K562 (cell line): ENCODE measurements around the gene EPHB4. TPM values are rescaled to one million over a fixed set of nuclear protein-coding genes. Genes with fewer than 3 reads are reported as not detected.
A peak's percentile ranks its signal among the peaks of the same experiment; 100 is the strongest.

ENCODE experiments used
- HNRNPUL1 ChIP-seq: fragments of 200-400 bp; formaldehyde crosslinking; IDR thresholded peaks from 2 replicates; pipeline ENCODE4 v1.6.1; 2017; ENCODE audit warnings: low read length
- NCOA6 ChIP-seq: fragments of 450-650 bp; IDR thresholded peaks from 2 replicates; pipeline ENCODE4 v1.6.1; 2017; ENCODE audit warnings: mild to moderate bottlenecking
- NR1H2 ChIP-seq: sonication (generic); formaldehyde crosslinking; IDR thresholded peaks from 2 replicates; pipeline ENCODE4 v1.4.0; 2020; ENCODE audit warnings: mild to moderate bottlenecking, missing genetic modification reagents
- PCBP2 ChIP-seq: fragments of 200-400 bp; formaldehyde crosslinking; IDR thresholded peaks from 2 replicates; pipeline ENCODE4 v1.6.1; 2018; ENCODE audit warnings: low read length, low read depth, mild to moderate bottlenecking, moderate library complexity; ENCODE audit not compliant: poor library complexity, severe bottlenecking
- RBM34 ChIP-seq: fragments of 200-400 bp; formaldehyde crosslinking; IDR thresholded peaks from 2 replicates; pipeline ENCODE4 v1.6.1; 2018; ENCODE audit warnings: low read length, borderline replicate concordance; ENCODE audit not compliant: insufficient read depth
- SIX5 ChIP-seq, 2 experiments: IDR thresholded peaks; 2 replicates each; pipeline ENCODE4 v1.6.1; 2011; ENCODE audit warnings: low read length in 2 of 2, borderline replicate concordance in 1 of 2, low read depth in 1 of 2, mild to moderate bottlenecking in 1 of 2, moderate library complexity in 1 of 2; ENCODE audit not compliant: insufficient read depth in 1 of 2
- SMARCA4 ChIP-seq: fragments of 450-650 bp; IDR thresholded peaks from 2 replicates; pipeline ENCODE4 v1.6.1; 2016
- SMARCB1 ChIP-seq: IDR thresholded peaks from 2 replicates; pipeline ENCODE4 v1.6.1; 2011; ENCODE audit warnings: improper control_type of control experiment, low read depth; ENCODE audit not compliant: insufficient read length
- SP2 ChIP-seq: IDR thresholded peaks from 2 replicates; pipeline ENCODE4 v1.6.1; 2011; ENCODE audit warnings: mild to moderate bottlenecking, low read depth, low read length, moderate library complexity; ENCODE audit not compliant: poor library complexity, severe bottlenecking; ENCODE audit errors: extremely low read depth
- THRAP3 ChIP-seq: fragments of 450-650 bp; IDR thresholded peaks from 2 replicates; pipeline ENCODE4 v1.6.1; 2016; ENCODE audit warnings: mild to moderate bottlenecking, inconsistent platforms, borderline replicate concordance
- ZKSCAN8 ChIP-seq: fragments of 200-800 bp; sonication (Bioruptor generic); IDR thresholded peaks from 2 replicates; pipeline ENCODE4 v1.6.1; 2016; ENCODE audit warnings: missing genetic modification characterization, missing compliant biosample characterization
- polyA plus RNA-seq, 8 experiments: library from polyadenylated mRNA; depleted of rRNA in 4 of 8; stranded (reverse) in 5 of 8; unstranded in 3 of 8; fragments of >200 nt; fragmentation: Nextera tagmentation in 2 of 8; fragmentation: Illumina TruSeq in 1 of 8; extraction: Ambion mirVana in 2 of 8; extraction: Trizol in 1 of 8; gene quantifications; 2 replicates each; pipeline versions ENCODE4 v1.2.1 to v1.2.3, GENCODE V29; 2011 to 2014; ENCODE audit warnings: inconsistent platforms in 1 of 8, missing spikeins in 1 of 8
- total RNA-seq, 7 experiments: library from RNA; depleted of rRNA in 6 of 7; stranded (reverse); fragments of >200 nt in 6 of 7; fragmentation: Illumina TruSeq in 2 of 7; extraction: Trizol in 2 of 7; gene quantifications; 2 replicates each; pipeline versions ENCODE4 v1.2.1 to v1.2.3, GENCODE V29; 2011 to 2021; ENCODE audit warnings: low replicate concordance in 1 of 7
- TF ChIP-seq, protein P1 (sequence below), 3 experiments: IDR thresholded peaks in 2 of 3; conservative IDR thresholded peaks in 1 of 3; 2 replicates each; pipeline ENCODE4 v1.5.1; 2011 to 2012; ENCODE audit warnings: low read length in 3 of 3, mild to moderate bottlenecking in 3 of 3, control low read depth in 2 of 3, improper control_type of control experiment in 1 of 3, inconsistent platforms in 1 of 3, low read depth in 1 of 3, mixed read lengths in 1 of 3, moderate library complexity in 1 of 3; ENCODE audit not compliant: insufficient read depth in 2 of 3
- TF ChIP-seq, protein P2 (sequence below): sonication (generic); formaldehyde crosslinking; IDR thresholded peaks from 2 replicates; pipeline ENCODE4 v1.8.0; 2022; ENCODE audit warnings: missing genetic modification reagents, mild to moderate bottlenecking, borderline replicate concordance
- TF ChIP-seq, protein P3 (sequence below): sonication (generic); formaldehyde crosslinking; IDR thresholded peaks from 2 replicates; pipeline ENCODE4 v1.8.1; 2023; ENCODE audit warnings: mild to moderate bottlenecking, missing genetic modification reagents
- TF ChIP-seq, protein P4 (sequence below): fragments of 250-450 bp; sonication (Bioruptor Pico); IDR thresholded peaks from 2 replicates; pipeline ENCODE4 v1.9.0; 2021; ENCODE audit warnings: mild to moderate bottlenecking, inconsistent platforms
- TF ChIP-seq, protein P5 (sequence below): fragments of 450-650 bp; formaldehyde crosslinking; IDR thresholded peaks from 2 replicates; pipeline ENCODE4 v1.4.0; 2020; ENCODE audit warnings: mild to moderate bottlenecking, moderate library complexity

The EPHB4 gene
- total and polyA plus RNA-seq, 9 of the 15 experiments (the other 6 are each of a cell fraction or from before 2014, with no cell fraction given) = 1.2 to 82.1 (median 37.9) TPM

DNA sequence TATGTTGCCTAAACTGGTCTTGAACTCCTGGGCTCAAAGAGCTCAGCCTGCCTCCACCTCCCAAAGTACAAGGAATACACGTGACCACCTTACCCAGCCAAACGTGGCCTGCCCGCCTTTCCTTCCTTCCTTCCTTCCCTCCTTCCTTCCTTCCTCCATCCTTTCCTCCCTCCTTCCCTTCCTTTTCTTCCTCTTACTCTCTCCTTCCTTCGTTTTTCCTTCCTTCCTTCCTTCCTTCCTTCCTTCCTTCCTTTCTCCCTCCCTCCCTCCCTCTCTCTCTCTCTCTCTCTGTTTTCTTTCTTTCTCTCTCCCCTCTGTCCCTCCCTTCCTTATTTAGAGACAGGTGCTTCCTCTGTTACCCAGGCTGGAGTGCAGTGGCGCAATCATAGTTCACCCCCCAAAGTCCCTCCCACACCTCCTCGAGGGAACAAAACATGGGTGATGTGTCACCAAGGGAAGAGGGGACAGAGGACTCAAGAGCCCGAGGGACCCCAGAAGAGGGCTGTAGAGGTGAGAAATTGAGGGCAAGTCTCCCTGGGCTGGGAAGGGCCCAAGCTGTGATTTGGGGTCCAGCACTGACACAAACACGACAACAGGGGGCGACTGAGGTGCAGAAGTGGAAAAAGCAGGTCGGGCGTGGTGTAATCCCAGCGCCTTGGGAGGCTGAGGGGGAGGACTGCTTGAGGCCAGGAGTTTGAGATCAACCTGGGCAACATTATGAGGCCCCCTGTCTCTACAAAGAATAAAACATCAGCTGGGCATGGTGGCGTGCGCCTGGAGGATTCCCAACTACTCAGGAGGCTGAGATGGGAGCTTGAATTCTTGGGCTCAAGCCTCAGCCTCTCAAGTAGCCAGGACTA lies 28.1 kb downstream of the EPHB4 start (continued):
- TF ChIP-seq, protein P1, sequence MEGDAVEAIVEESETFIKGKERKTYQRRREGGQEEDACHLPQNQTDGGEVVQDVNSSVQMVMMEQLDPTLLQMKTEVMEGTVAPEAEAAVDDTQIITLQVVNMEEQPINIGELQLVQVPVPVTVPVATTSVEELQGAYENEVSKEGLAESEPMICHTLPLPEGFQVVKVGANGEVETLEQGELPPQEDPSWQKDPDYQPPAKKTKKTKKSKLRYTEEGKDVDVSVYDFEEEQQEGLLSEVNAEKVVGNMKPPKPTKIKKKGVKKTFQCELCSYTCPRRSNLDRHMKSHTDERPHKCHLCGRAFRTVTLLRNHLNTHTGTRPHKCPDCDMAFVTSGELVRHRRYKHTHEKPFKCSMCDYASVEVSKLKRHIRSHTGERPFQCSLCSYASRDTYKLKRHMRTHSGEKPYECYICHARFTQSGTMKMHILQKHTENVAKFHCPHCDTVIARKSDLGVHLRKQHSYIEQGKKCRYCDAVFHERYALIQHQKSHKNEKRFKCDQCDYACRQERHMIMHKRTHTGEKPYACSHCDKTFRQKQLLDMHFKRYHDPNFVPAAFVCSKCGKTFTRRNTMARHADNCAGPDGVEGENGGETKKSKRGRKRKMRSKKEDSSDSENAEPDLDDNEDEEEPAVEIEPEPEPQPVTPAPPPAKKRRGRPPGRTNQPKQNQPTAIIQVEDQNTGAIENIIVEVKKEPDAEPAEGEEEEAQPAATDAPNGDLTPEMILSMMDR (IDR thresholded peaks at IDR 0.05 in 2 of 3, conservative IDR thresholded peaks at IDR 0.05 in 1 of 3; ENCODE audit: insufficient read depth in 2 of 3, low read depth in 1 of 3, low read length in 3 of 3) = peak; percentile 87 to 95 (median 93)
- TF ChIP-seq NR1H2 (no peak), SMARCB1 (no peak), RBM34 (no peak), THRAP3 (no peak), HNRNPUL1 (no peak), SMARCA4 (no peak), PCBP2 (no peak), SIX5 (IDR thresholded peaks at IDR 0.05; ENCODE audit: borderline replicate concordance in 1 of 2, insufficient read depth in 1 of 2, low read depth in 1 of 2, low read length in 2 of 2) (no peak), ZKSCAN8 (CRISPR knock-in tag) (no peak), NCOA6 (no peak), SP2 (no peak)
- TF ChIP-seq, protein P2, sequence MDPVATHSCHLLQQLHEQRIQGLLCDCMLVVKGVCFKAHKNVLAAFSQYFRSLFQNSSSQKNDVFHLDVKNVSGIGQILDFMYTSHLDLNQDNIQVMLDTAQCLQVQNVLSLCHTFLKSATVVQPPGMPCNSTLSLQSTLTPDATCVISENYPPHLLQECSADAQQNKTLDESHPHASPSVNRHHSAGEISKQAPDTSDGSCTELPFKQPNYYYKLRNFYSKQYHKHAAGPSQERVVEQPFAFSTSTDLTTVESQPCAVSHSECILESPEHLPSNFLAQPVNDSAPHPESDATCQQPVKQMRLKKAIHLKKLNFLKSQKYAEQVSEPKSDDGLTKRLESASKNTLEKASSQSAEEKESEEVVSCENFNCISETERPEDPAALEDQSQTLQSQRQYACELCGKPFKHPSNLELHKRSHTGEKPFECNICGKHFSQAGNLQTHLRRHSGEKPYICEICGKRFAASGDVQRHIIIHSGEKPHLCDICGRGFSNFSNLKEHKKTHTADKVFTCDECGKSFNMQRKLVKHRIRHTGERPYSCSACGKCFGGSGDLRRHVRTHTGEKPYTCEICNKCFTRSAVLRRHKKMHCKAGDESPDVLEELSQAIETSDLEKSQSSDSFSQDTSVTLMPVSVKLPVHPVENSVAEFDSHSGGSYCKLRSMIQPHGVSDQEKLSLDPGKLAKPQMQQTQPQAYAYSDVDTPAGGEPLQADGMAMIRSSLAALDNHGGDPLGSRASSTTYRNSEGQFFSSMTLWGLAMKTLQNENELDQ (CRISPR knock-in tag) = no peak
- TF ChIP-seq, protein P3, sequence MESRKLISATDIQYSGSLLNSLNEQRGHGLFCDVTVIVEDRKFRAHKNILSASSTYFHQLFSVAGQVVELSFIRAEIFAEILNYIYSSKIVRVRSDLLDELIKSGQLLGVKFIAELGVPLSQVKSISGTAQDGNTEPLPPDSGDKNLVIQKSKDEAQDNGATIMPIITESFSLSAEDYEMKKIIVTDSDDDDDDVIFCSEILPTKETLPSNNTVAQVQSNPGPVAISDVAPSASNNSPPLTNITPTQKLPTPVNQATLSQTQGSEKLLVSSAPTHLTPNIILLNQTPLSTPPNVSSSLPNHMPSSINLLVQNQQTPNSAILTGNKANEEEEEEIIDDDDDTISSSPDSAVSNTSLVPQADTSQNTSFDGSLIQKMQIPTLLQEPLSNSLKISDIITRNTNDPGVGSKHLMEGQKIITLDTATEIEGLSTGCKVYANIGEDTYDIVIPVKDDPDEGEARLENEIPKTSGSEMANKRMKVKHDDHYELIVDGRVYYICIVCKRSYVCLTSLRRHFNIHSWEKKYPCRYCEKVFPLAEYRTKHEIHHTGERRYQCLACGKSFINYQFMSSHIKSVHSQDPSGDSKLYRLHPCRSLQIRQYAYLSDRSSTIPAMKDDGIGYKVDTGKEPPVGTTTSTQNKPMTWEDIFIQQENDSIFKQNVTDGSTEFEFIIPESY (CRISPR knock-in tag) = no peak
- TF ChIP-seq, protein P4, sequence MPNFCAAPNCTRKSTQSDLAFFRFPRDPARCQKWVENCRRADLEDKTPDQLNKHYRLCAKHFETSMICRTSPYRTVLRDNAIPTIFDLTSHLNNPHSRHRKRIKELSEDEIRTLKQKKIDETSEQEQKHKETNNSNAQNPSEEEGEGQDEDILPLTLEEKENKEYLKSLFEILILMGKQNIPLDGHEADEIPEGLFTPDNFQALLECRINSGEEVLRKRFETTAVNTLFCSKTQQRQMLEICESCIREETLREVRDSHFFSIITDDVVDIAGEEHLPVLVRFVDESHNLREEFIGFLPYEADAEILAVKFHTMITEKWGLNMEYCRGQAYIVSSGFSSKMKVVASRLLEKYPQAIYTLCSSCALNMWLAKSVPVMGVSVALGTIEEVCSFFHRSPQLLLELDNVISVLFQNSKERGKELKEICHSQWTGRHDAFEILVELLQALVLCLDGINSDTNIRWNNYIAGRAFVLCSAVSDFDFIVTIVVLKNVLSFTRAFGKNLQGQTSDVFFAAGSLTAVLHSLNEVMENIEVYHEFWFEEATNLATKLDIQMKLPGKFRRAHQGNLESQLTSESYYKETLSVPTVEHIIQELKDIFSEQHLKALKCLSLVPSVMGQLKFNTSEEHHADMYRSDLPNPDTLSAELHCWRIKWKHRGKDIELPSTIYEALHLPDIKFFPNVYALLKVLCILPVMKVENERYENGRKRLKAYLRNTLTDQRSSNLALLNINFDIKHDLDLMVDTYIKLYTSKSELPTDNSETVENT (CRISPR knock-in tag) = no peak
- TF ChIP-seq, protein P5, sequence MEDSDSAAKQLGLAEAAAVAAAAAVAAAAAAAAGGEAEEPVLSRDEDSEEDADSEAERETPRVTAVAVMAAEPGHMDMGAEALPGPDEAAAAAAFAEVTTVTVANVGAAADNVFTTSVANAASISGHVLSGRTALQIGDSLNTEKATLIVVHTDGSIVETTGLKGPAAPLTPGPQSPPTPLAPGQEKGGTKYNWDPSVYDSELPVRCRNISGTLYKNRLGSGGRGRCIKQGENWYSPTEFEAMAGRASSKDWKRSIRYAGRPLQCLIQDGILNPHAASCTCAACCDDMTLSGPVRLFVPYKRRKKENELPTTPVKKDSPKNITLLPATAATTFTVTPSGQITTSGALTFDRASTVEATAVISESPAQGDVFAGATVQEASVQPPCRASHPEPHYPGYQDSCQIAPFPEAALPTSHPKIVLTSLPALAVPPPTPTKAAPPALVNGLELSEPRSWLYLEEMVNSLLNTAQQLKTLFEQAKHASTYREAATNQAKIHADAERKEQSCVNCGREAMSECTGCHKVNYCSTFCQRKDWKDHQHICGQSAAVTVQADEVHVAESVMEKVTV (CRISPR knock-in tag) = peak; percentile 89
